Measurements from ENCODE around the gene C12orf76. TPM values are rescaled to one million over a fixed set of nuclear protein-coding genes. Genes with fewer than 3 reads are reported as not detected.
A peak's percentile ranks its signal among the peaks of the same experiment; 100 is the strongest.

C12orf76 gene
- total RNA-seq, 1 experiment from 2014 or later: 10.1 TPM

DNA sequence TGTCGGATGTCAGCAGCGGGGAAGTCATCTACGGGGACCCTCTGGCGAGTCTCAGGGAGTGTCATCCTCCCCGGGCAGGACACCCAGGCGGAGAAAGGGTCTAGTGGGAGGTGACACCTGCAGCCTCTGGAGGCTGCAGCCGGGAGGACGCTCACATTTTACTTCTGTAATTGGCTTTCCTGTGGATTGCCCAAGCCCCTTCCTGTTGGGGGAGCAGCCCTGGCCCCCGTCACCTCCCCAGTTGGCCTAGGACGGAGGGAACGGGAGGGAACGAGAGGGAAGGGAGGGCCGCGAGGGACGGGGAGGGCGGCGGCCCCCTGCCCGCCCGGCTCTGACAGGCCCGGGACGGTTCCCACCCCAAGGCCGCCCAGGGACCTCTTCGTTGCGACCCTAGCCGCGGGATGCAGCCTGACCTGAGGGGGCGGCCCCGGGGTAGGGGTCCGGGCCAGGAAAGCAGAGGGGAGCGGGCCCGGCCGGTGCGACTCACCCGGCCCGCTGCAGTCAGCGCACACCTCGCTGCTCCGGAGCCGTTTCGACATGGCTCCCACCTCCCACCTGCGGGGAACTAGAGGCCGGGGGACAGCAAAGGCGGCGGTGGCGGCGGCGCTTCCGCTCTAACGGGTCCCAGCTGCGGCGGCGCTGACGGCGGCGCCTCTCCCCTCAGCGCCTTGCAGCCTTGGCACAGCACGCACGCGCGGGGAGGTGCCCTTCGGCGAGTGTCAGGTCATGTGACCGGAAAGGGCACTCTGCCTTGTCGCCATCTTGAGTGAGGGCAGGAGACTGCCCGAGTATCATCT, 52.4 kb downstream of the C12orf76 start, which contains the start of gene GIT2 (continued):
- TF ChIP-seq ZBTB33 (IDR thresholded peaks at IDR 0.05; ENCODE audit: extremely low read depth, insufficient replicate concordance, low read length) (no peak), POLR2AphosphoS5 (IDR thresholded peaks at IDR 0.05; ENCODE audit: low read depth, low read length) (peak; percentile 89), EZH2 (IDR thresholded peaks at IDR 0.05) (no peak), JUND (IDR thresholded peaks at IDR 0.05) (no peak), SP1 (IDR thresholded peaks at IDR 0.05; ENCODE audit: low read depth) (no peak), RAD21 (IDR thresholded peaks at IDR 0.05; ENCODE audit: low read depth) (no peak), FOSL1 (IDR thresholded peaks at IDR 0.05; ENCODE audit: low read depth) (no peak), ZFX (IDR thresholded peaks at IDR 0.05) (peak; percentile 80), EZH2phosphoT487 (IDR thresholded peaks at IDR 0.05; ENCODE audit: borderline replicate concordance) (no peak), ELF1 (IDR thresholded peaks at IDR 0.05; ENCODE audit: borderline replicate concordance, low read depth) (peak; percentile 75), CBX3 (IDR thresholded peaks at IDR 0.05; ENCODE audit: low read depth) (no peak; the same call in 1 of the 2 replicates), ZNF274 (IDR thresholded peaks at IDR 0.05; ENCODE audit: low read depth, low read length) (no peak), CEBPB (IDR thresholded peaks at IDR 0.05; ENCODE audit: low read depth) (no peak), YY1 (IDR thresholded peaks at IDR 0.05; ENCODE audit: extremely low read depth, insufficient replicate concordance, low read depth, low read length) (peak; percentile 99), CTCF (IDR thresholded peaks at IDR 0.05 in 2 of 3, conservative IDR thresholded peaks at IDR 0.05 in 1 of 3; ENCODE audit: borderline replicate concordance in 1 of 3, insufficient read depth in 1 of 3, low read depth in 2 of 3, low read length in 2 of 3) (no peak)
